Endodermal cell (in vitro differentiated cells): ENCODE results near the gene TSTD2. TPM values are rescaled to one million over a fixed set of nuclear protein-coding genes. Genes with fewer than 3 reads are reported as not detected.

ENCODE experiments used
- DNase-seq: peaks from one replicate; pipeline ENCODE4 v3.0.0-alpha.2; 2017
- H3K27ac ChIP-seq: 2 replicates; pipeline ENCODE4 v1.5.1; 2013; ENCODE audit warnings: mild to moderate bottlenecking, low read depth, low read length, moderate library complexity
- H3K27me3 ChIP-seq: 2 replicates; pipeline ENCODE4 v1.6.1; 2013; ENCODE audit warnings: mild to moderate bottlenecking, low read length, moderate library complexity; ENCODE audit not compliant: insufficient read depth, control insufficient read depth, poor library complexity, severe bottlenecking
- H3K36me3 ChIP-seq: 2 replicates; pipeline ENCODE4 v1.7.0; 2013; ENCODE audit warnings: mild to moderate bottlenecking, low read length, moderate library complexity; ENCODE audit not compliant: control insufficient read depth, insufficient read depth
- H3K4me1 ChIP-seq: one replicate; pipeline ENCODE4 v1.7.0; 2013; ENCODE audit warnings: low read length; ENCODE audit not compliant: control insufficient read depth, insufficient read depth
- H3K4me3 ChIP-seq: 2 replicates; pipeline ENCODE4 v1.5.1; 2013; ENCODE audit warnings: mild to moderate bottlenecking, low read length, moderate library complexity
- H3K9ac ChIP-seq: 2 replicates; pipeline ENCODE4 v1.6.1; 2013; ENCODE audit warnings: mild to moderate bottlenecking, low read length, moderate library complexity; ENCODE audit not compliant: poor library complexity, severe bottlenecking; ENCODE audit errors: extremely low read depth
- H3K9me3 ChIP-seq: 2 replicates; pipeline ENCODE4 v1.6.1; 2013; ENCODE audit warnings: mild to moderate bottlenecking, low read length, moderate library complexity; ENCODE audit not compliant: control insufficient read depth
- H3K27ac Mint-ChIP-seq: 2 replicates; pipeline ENCODE4 v1.8.0; 2020; ENCODE audit warnings: mixed read lengths
- H3K27me3 Mint-ChIP-seq: 2 replicates; pipeline ENCODE4 v1.8.0; 2021; ENCODE audit warnings: mild to moderate bottlenecking, mixed read lengths; ENCODE audit not compliant: insufficient read depth
- H3K36me3 Mint-ChIP-seq: 2 replicates; pipeline ENCODE4 v1.8.0; 2020; ENCODE audit warnings: low read depth, mixed read lengths
- H3K4me1 Mint-ChIP-seq: 2 replicates; pipeline ENCODE4 v1.8.0; 2020; ENCODE audit warnings: mixed read lengths
- H3K4me3 Mint-ChIP-seq: 2 replicates; pipeline ENCODE4 v1.8.0; 2020; ENCODE audit warnings: mild to moderate bottlenecking, moderate library complexity, mixed read lengths
- H3K9me3 Mint-ChIP-seq: 2 replicates; pipeline ENCODE4 v1.8.0; 2020; ENCODE audit warnings: mild to moderate bottlenecking, mixed read lengths
- WGBS, 2 experiments: methylation state at CpG; one replicate each; pipeline versions ENCODE4 v1.1.5 to v1.1.7; 2013; ENCODE audit warnings: missing lambda C conversion rate in 2 of 2, mixed read lengths in 1 of 2; ENCODE audit not compliant: insufficient coverage in 1 of 2, insufficient read length in 1 of 2; 5-methylcytosine and 5-hydroxymethylcytosine counted together
- total RNA-seq, 2 donors: library from RNA; stranded (reverse); fragmentation: NEBNext Ultra II Directional in 1 of 2; extraction: Animal tissue kit (Norgen Biotek cat#: 25700) in 1 of 2; gene quantifications; 2 replicates in 1 of 2; 3 replicates in 1 of 2; pipeline ENCODE4 v1.2.1, GENCODE V29; 2021
- TF ChIP-seq, protein P1 (sequence below): fragments of 200-600 bp; sonication (generic); conservative IDR thresholded peaks from 2 replicates; pipeline ENCODE4 v1.5.0; 2021; ENCODE audit warnings: antibody characterized with exemption, mild to moderate bottlenecking

Gene TSTD2
- total RNA-seq, 2 donors from 2014 or later, result 23.0 TPM

- DNase-seq, result peak; percentile 84
- peaks cover 32% of the 10 kb centered on the region for H3K4me1 Mint-ChIP-seq
- peak overlapping the region; percentile 95 for H3K4me3 ChIP-seq
- H3K4me1 ChIP-seq, result peaks cover 2% of the 10 kb centered on the region
- H3K4me3 Mint-ChIP-seq, result peak overlapping the region; percentile 74
- no peaks in the 10 kb centered on the region for H3K27me3 ChIP-seq
- peak overlapping the region; percentile 100 for H3K27ac Mint-ChIP-seq
- peak overlapping the region; percentile 100 for H3K27ac ChIP-seq
- 1% methylated on average over 17 to 27 of the region's 27 CpGs for WGBS, 2 experiments
- H3K36me3 Mint-ChIP-seq, result peaks cover under 1% of the 10 kb centered on the region
- TF ChIP-seq, protein P1, sequence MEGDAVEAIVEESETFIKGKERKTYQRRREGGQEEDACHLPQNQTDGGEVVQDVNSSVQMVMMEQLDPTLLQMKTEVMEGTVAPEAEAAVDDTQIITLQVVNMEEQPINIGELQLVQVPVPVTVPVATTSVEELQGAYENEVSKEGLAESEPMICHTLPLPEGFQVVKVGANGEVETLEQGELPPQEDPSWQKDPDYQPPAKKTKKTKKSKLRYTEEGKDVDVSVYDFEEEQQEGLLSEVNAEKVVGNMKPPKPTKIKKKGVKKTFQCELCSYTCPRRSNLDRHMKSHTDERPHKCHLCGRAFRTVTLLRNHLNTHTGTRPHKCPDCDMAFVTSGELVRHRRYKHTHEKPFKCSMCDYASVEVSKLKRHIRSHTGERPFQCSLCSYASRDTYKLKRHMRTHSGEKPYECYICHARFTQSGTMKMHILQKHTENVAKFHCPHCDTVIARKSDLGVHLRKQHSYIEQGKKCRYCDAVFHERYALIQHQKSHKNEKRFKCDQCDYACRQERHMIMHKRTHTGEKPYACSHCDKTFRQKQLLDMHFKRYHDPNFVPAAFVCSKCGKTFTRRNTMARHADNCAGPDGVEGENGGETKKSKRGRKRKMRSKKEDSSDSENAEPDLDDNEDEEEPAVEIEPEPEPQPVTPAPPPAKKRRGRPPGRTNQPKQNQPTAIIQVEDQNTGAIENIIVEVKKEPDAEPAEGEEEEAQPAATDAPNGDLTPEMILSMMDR, result no peak
- no peaks in the 10 kb centered on the region for H3K27me3 Mint-ChIP-seq
- H3K9me3 ChIP-seq, result no peaks in the 10 kb centered on the region
- H3K9me3 Mint-ChIP-seq, result no peaks in the 10 kb centered on the region
- peaks cover 2% of the 10 kb centered on the region for H3K36me3 ChIP-seq
- peak overlapping the region; percentile 100 for H3K9ac ChIP-seq
Observed at GRCh38 chr9:97632248-97632984, 752 bp downstream of the TSTD2 start.

DNA sequence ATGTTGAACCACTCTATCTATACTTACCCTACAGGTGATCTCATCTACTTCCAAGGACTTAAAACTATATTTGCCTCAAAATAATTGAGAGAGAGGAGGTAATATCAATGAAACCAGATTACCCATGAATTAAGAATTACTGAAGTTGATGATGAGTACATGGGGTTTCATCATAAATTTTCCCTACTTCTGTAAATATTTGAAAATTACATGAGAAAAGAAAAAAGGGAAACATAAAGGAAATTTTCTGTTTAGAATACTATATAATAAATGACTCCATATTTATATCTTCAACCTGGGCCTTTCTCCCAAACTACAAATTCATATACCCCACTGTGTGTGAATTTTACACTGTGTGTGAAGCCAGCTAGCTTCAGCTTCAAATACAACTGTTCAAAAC, 2.6 kb downstream of the TSTD2 start:
- H3K4me1 ChIP-seq, result no peaks in the 10 kb centered on the region
- no peak overlapping the region for H3K27ac Mint-ChIP-seq

GRCh38 chr9:97629156-97629555, 4.0 kb downstream of the TSTD2 start:
- Histone ChIP-seq H3K4me1 (no peaks in the 10 kb centered on the region), H3K4me3 (no peak overlapping the region), H3K27ac (no peak overlapping the region), H3K27me3 (no peaks in the 10 kb centered on the region), H3K9ac (no peak overlapping the region), H3K9me3 (peaks cover 4% of the 10 kb centered on the region), H3K36me3 (peaks cover 30% of the 10 kb centered on the region)
- DNase-seq, result no peak
- peaks cover under 1% of the 10 kb centered on the region for H3K9me3 Mint-ChIP-seq
- H3K36me3 Mint-ChIP-seq, result peaks cover 21% of the 10 kb centered on the region
- TF ChIP-seq, protein P1, result peak; percentile 45
- H3K4me1 Mint-ChIP-seq, result peaks cover 11% of the 10 kb centered on the region
- no peak overlapping the region for H3K27ac Mint-ChIP-seq
- H3K4me3 Mint-ChIP-seq, result no peak overlapping the region
- H3K27me3 Mint-ChIP-seq, result no peaks in the 10 kb centered on the region

More for the DNA sequence above, 2.6 kb downstream of the TSTD2 start:
- Histone ChIP-seq H3K9ac (no peak overlapping the region), H3K27me3 (no peaks in the 10 kb centered on the region), H3K9me3 (no peaks in the 10 kb centered on the region), H3K27ac (no peak overlapping the region), H3K4me3 (no peak overlapping the region), H3K36me3 (peaks cover 15% of the 10 kb centered on the region)
- Mint-ChIP-seq H3K36me3 (peaks cover 7% of the 10 kb centered on the region), H3K27me3 (no peaks in the 10 kb centered on the region), H3K9me3 (no peaks in the 10 kb centered on the region), H3K4me3 (no peak overlapping the region), H3K4me1 (peaks cover 23% of the 10 kb centered on the region)
- no peak for DNase-seq
- TF ChIP-seq, protein P1, result no peak
